KMS-11 (cell line): ENCODE results near the gene FOXO3.
"Not testable (repeated sequence)": the region's sequence is repeated elsewhere in the genome, so short reads cannot be mapped to it uniquely, and the experiment has no call there.

Source experiments
- H2AFZ ChIP-seq: fragments of 200-600 bp; sonication (generic); 2 replicates; pipeline ENCODE4 v1.6.1; 2016; ENCODE audit warnings: antibody characterized with exemption, mixed run types, low read depth
- H3K27ac ChIP-seq: fragments of 200-600 bp; sonication (generic); 2 replicates; pipeline ENCODE4 v1.6.1; 2016; ENCODE audit warnings: mild to moderate bottlenecking, mixed run types
- H3K27me3 ChIP-seq: fragments of 200-600 bp; sonication (generic); 2 replicates; pipeline ENCODE4 v1.6.1; 2017; ENCODE audit warnings: mild to moderate bottlenecking, low read depth, mixed run types, moderate library complexity; ENCODE audit not compliant: insufficient read depth
- H3K36me3 ChIP-seq: fragments of 200-600 bp; sonication (generic); 2 replicates; pipeline ENCODE4 v1.6.1; 2017; ENCODE audit warnings: mild to moderate bottlenecking, mixed run types; ENCODE audit not compliant: insufficient read depth
- H3K4me1 ChIP-seq: fragments of 200-600 bp; sonication (generic); 2 replicates; pipeline ENCODE4 v1.6.1; 2016; ENCODE audit warnings: mild to moderate bottlenecking, low read depth, mixed run types; ENCODE audit not compliant: poor library complexity, severe bottlenecking
- H3K4me2 ChIP-seq: fragments of 200-600 bp; sonication (generic); 2 replicates; pipeline ENCODE4 v1.7.0; 2016; ENCODE audit warnings: mild to moderate bottlenecking, mixed run types
- H3K4me3 ChIP-seq: fragments of 200-600 bp; sonication (generic); IDR thresholded peaks from 2 replicates; pipeline ENCODE4 v1.6.1; 2017; ENCODE audit warnings: low read depth, low read length, mixed read lengths; ENCODE audit not compliant: insufficient read depth
- H3K79me2 ChIP-seq: fragments of 200-600 bp; sonication (generic); 2 replicates; pipeline ENCODE4 v1.6.1; 2016; ENCODE audit warnings: low read depth, mixed run types; ENCODE audit not compliant: insufficient read depth
- H3K9ac ChIP-seq: fragments of 200-600 bp; sonication (generic); 2 replicates; pipeline ENCODE4 v1.6.1; 2016; ENCODE audit warnings: mild to moderate bottlenecking, mixed run types
- H4K20me1 ChIP-seq: fragments of 200-600 bp; sonication (generic); 2 replicates; pipeline ENCODE4 v1.6.1; 2016; ENCODE audit warnings: mild to moderate bottlenecking, mixed run types; ENCODE audit not compliant: insufficient read depth
- CTCF ChIP-seq: fragments of 200-600 bp; sonication (generic); conservative IDR thresholded peaks from 2 replicates; pipeline ENCODE4 v1.6.1; 2017; ENCODE audit warnings: low read depth, mild to moderate bottlenecking, antibody characterized with exemption, low read length, moderate library complexity, mixed read lengths

FOXO3 gene

DNA sequence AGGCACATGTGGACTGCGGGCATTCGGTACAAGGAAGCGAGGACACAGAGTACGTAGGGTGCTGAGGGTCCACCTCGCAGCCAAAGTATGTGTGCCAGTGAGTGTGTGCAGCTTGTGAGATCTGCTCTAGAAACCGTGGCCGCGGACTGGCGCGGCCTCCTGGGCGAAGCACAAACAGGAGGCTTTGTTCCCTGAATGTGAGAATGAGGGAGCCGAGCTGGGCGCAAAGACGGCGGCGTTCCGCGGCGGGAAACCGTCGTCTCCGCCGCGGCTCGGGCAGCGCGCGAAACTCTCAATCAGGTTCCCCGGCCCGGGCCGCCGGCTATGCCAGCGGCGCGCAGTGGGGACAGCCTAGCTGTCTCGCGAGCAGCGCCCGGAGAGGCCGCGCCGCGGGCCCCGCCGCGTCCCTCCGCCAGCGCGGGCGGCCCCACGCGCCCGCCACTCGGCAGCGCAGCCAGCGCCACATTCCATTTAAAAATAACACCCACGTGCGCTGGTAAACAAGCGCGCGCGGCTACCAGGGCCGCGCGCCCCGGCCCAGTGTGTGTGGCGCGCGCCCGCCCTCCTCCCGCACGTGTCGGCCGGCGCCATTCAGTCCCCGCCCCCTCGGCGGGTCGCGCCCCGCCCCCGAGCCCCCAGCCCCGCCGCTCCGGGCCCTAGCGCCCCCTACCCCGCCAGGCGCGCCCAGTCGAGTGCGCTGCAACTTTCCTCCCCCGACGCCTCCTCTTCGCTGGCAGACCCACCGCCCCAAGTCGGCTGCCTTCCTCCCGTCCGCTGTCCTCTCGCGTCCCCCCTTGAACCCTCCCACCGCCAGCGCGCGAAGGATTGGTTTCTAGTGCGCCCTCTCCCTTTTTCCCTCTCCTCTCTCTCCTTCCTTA is 3.0 kb upstream of the FOXO3 start:
- Histone ChIP-seq H3K4me2 (peak overlapping the region; percentile 71), H3K4me1 (peaks cover 7% of the 10 kb centered on the region), H3K36me3 (no peaks in the 10 kb centered on the region), H4K20me1 (no peaks in the 10 kb centered on the region), H3K27ac (peak overlapping the region; percentile 75), H3K4me3 (no peak overlapping the region), H2AFZ (peak overlapping the region; percentile 46), H3K27me3 (no peaks in the 10 kb centered on the region), H3K79me2 (peaks cover 14% of the 10 kb centered on the region), H3K9ac (peak overlapping the region; percentile 65; the same call in 1 of the 2 replicates)
- no peak; the same call in 1 of the 2 replicates for TF ChIP-seq CTCF

DNA sequence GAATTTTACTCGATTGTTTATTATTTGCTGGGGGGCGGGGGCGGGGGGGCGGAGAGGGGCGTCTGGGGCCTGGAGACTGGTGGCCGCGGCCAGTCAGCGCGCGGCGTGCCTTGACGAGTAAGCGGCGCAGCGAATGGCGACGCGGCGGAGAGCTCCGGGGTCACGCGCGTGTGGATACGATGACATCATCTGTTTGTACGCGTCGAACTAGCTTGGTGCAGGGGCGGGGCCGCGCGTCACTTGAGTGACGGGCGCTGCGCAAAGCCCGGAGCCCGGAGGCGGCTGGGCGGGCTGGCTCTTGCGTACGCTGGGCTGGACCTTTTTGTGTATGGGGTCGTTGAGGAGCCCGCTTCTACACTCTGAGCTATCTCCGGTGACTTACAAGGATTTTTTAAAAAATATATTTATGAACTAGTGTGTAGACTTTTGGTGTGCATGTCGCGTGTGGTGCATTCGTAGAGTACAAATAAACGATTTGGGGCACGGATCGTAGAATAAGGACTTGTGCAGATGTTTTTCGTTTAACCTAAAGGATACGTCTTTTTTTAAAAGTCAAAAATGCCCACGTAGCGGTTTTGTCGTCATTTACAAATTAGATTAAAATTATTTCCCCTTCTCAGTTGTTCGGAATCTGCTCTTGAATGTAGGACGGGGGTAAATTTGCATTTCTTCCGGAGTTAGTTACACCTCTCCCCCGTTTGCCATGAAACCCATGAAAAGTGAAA is 2.2 kb upstream of the FOXO3 start:
- peak overlapping the region; percentile 75 for H3K27ac ChIP-seq

GRCh38 chr6:108559097-108559883 is 1.4 kb upstream of the FOXO3 start:
- Histone ChIP-seq H3K27ac (peak overlapping the region; percentile 75), H3K36me3 (no peaks in the 10 kb centered on the region), H3K9ac (peak overlapping the region; percentile 94), H3K27me3 (no peaks in the 10 kb centered on the region), H3K4me3 (no peak overlapping the region), H3K4me2 (peak overlapping the region; percentile 47), H3K4me1 (peaks cover 7% of the 10 kb centered on the region), H3K79me2 (peaks cover 29% of the 10 kb centered on the region), H4K20me1 (no peaks in the 10 kb centered on the region), H2AFZ (peak overlapping the region; percentile 20; the same call in 1 of the 2 replicates)
- no peak for TF ChIP-seq CTCF

More for the DNA sequence above, 2.2 kb upstream of the FOXO3 start:
- Histone ChIP-seq H2AFZ (peak overlapping the region; percentile 20; the same call in 1 of the 2 replicates), H3K9ac (peak overlapping the region; percentile 65), H4K20me1 (no peaks in the 10 kb centered on the region), H3K4me2 (peak overlapping the region; percentile 23), H3K27me3 (no peaks in the 10 kb centered on the region), H3K36me3 (no peaks in the 10 kb centered on the region), H3K79me2 (peaks cover 22% of the 10 kb centered on the region), H3K4me1 (peaks cover 7% of the 10 kb centered on the region), H3K4me3 (no peak overlapping the region)
- no peak for TF ChIP-seq CTCF

DNA sequence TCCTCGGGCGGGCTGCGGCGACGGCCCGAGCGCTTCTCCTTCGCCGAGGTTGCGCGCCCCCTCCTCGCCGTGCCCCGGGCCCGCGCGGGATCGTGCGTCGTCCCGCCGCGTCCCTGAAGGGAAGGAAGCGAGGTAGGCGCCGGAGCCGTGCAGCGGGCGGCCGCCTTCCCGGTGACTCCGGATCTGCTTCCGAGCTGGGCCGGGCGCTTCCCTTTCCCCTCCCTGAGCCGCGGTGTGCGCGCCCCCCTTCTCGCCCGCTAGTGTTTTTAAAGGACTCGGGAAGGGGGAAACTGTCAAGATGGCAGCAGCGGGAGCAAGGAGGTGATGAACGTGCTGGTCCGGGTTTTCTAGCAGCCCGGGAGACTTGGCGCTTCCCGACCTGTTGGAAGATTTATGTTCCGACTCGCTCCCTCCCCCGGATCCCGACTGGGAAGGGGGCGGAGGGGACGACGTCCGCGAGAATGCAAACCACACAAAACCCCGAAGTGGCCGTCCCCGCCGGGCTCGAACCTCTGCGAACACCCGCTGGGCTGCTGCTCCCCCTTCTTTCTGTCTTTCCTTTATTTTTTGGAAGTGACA is 744 bp upstream of the FOXO3 start:
- no peak for TF ChIP-seq CTCF
- H3K9ac ChIP-seq, result peak overlapping the region; percentile 94
- no peaks in the 10 kb centered on the region for H3K27me3 ChIP-seq
- H4K20me1 ChIP-seq, result peaks cover 4% of the 10 kb centered on the region
- H3K4me1 ChIP-seq, result peaks cover 10% of the 10 kb centered on the region
- no peak overlapping the region for H2AFZ ChIP-seq
- H3K36me3 ChIP-seq, result no peaks in the 10 kb centered on the region
- H3K27ac ChIP-seq, result peak overlapping the region; percentile 67
- H3K79me2 ChIP-seq, result peaks cover 36% of the 10 kb centered on the region
- H3K4me3 ChIP-seq, result no peak overlapping the region
- H3K4me2 ChIP-seq, result peak overlapping the region; percentile 47

DNA sequence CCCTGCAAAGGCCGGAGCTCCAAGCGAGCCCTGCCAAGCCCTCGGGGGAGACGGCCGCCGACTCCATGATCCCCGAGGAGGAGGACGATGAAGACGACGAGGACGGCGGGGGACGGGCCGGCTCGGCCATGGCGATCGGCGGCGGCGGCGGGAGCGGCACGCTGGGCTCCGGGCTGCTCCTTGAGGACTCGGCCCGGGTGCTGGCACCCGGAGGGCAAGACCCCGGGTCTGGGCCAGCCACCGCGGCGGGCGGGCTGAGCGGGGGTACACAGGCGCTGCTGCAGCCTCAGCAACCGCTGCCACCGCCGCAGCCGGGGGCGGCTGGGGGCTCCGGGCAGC is 561 bp downstream of the FOXO3 start:
- H3K9ac ChIP-seq, result peak overlapping the region; percentile 94; the same call in 1 of the 2 replicates
- H3K36me3 ChIP-seq, H3K27me3 ChIP-seq, H2AFZ ChIP-seq, H3K4me2 ChIP-seq, H3K4me3 ChIP-seq: not testable (repeated sequence)
- H3K79me2 ChIP-seq, result peaks cover 49% of the 10 kb centered on the region
- peaks cover 23% of the 10 kb centered on the region for H3K4me1 ChIP-seq
- H3K27ac ChIP-seq, result peak overlapping the region; percentile 91
- H4K20me1 ChIP-seq, result peaks cover 16% of the 10 kb centered on the region
